Brain microvascular endothelial cell (primary cell): ENCODE measurements around the gene KCNIP4.

Experiments used
- DNase-seq: peaks from one replicate; pipeline ENCODE4 v3.0.0-alpha.2; 2020
- H3K27ac ChIP-seq: fragments of 250-450 bp; sonication (Bioruptor Pico); 2 replicates; pipeline ENCODE4 v1.5.1; 2020; ENCODE audit warnings: mild to moderate bottlenecking, moderate library complexity
- H3K27me3 ChIP-seq: fragments of 250-450 bp; sonication (Bioruptor Pico); replicated peaks from 2 replicates; pipeline ENCODE4 v1.5.1; 2020; ENCODE audit warnings: mild to moderate bottlenecking
- H3K36me3 ChIP-seq: fragments of 250-450 bp; sonication (Bioruptor Pico); replicated peaks from 2 replicates; pipeline ENCODE4 v1.5.1; 2020; ENCODE audit warnings: mild to moderate bottlenecking
- H3K4me3 ChIP-seq: 2 replicates; pipeline ENCODE4 v1.5.1; 2011; ENCODE audit warnings: low read depth, mild to moderate bottlenecking, control low read depth, low read length, moderate library complexity
- in situ Hi-C: cut with HindIII; loops from 2 replicates; pipeline ENCODE4 v1.10.0; 2017; ENCODE audit warnings: low sequenced_read_pairs, low pct_ligation_motif_present
- TF ChIP-seq, protein P1 (sequence below): IDR thresholded peaks from 2 replicates; pipeline ENCODE4 v1.5.1; 2011; ENCODE audit warnings: low read depth, mild to moderate bottlenecking, moderate library complexity, low read length, control low read depth, inconsistent platforms; ENCODE audit errors: missing control alignments

Gene KCNIP4

DNA sequence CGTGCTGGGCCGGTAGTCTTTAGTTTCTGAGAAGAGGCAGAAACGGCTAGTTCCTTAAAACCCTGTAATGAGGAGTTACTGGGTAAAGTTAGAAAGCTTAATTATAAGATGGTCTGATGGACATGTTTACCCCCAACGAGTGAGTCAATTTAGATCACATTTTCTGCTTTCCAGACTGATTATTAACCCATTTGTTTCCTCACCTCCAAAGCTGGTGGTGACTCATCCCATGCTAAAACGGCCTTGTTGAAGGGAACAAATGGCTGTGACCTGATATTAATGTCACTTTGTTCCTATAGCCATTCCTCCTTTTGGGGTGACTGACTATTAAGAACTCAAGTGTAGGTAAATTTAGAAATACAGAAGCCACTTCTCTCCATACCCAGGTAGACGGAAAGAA, 232.0 kb downstream of the KCNIP4 start:
- Histone ChIP-seq H3K27me3 (no peaks in the 10 kb centered on the region), H3K27ac (no peak overlapping the region), H3K4me3 (no peak overlapping the region), H3K36me3 (no peaks in the 10 kb centered on the region)
- TF ChIP-seq, protein P1, sequence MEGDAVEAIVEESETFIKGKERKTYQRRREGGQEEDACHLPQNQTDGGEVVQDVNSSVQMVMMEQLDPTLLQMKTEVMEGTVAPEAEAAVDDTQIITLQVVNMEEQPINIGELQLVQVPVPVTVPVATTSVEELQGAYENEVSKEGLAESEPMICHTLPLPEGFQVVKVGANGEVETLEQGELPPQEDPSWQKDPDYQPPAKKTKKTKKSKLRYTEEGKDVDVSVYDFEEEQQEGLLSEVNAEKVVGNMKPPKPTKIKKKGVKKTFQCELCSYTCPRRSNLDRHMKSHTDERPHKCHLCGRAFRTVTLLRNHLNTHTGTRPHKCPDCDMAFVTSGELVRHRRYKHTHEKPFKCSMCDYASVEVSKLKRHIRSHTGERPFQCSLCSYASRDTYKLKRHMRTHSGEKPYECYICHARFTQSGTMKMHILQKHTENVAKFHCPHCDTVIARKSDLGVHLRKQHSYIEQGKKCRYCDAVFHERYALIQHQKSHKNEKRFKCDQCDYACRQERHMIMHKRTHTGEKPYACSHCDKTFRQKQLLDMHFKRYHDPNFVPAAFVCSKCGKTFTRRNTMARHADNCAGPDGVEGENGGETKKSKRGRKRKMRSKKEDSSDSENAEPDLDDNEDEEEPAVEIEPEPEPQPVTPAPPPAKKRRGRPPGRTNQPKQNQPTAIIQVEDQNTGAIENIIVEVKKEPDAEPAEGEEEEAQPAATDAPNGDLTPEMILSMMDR: no peak
- DNase-seq: no peak
- in situ Hi-C loops: no loop called here

DNA sequence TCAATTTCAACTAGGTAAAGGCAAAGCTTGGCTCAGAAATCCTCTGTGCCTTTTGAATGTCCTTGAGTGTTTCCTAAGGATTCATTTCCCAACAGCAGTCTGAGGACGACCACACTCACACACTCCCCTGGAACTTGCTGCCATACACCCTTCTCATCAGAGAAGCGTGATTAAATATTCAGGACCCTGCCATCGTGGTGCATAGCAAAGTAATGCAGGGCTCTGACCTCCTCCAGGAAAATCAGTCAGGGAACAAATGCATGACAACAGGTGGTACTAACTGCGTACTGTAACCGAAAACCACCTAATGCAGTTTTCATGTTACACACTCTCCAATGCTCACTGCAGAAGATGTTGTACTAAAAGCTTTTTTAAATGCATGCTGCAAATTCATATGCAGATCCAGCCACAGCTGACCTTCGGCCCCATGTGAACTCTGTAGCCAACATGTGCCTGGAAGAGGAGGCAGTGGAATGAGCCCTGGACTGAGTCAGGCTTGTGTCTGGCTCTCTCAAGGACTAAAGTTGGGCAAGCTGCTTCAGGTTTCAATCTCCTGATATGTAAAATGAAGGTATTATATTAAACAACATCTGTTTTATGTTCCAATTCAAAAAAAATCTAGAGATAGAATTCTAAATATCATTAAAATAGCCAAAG, 238.3 kb downstream of the KCNIP4 start:
- DNase-seq: no peak
- in situ Hi-C loops: no loop called here
- TF ChIP-seq, protein P1: no peak
- Histone ChIP-seq H3K36me3 (no peaks in the 10 kb centered on the region), H3K4me3 (no peak overlapping the region), H3K27ac (no peak overlapping the region), H3K27me3 (no peaks in the 10 kb centered on the region)

DNA sequence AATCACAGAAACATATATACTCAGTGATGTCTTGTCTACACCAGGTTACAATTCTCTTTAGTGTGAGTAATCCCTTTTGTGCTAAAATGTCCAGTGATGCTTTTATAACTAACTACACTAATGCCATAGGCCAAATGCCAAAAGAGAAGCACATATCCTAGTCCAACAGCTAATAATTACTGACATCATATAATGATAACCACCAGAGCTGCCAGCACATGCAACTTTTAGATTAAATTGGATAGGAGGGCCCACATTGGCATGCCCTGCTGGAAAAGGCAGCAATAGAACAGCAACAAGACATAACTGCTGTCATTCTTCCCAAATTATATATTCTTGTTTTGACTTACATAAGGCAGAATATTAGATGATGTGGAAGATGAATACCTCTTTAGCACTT, 238.8 kb downstream of the KCNIP4 start:
- in situ Hi-C loops: no loop called here
- TF ChIP-seq, protein P1: no peak
- Histone ChIP-seq H3K27ac (no peak overlapping the region), H3K27me3 (no peaks in the 10 kb centered on the region), H3K36me3 (no peaks in the 10 kb centered on the region), H3K4me3 (no peak overlapping the region)
- DNase-seq: no peak

DNA sequence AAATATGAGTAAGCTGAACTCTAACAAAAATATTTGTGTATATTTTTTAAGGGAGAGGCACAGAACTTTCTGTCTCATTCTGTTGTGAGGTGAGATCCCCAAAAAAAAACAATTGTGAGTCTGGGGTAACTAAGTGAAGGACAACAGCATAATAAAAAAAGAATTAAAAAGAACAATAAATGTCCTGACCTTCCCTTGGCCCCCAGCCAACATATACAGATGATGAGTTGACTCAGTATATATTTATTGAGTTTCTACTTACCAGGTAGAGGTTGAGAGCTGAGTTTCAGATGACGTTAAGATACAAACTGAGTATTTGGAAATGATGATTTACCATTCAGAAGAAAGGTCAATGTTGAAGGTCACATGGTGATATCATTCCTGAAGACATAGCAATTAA, 239.5 kb downstream of the KCNIP4 start:
- no peak for DNase-seq
- in situ Hi-C loops: no loop called here
- TF ChIP-seq, protein P1: no peak

DNA sequence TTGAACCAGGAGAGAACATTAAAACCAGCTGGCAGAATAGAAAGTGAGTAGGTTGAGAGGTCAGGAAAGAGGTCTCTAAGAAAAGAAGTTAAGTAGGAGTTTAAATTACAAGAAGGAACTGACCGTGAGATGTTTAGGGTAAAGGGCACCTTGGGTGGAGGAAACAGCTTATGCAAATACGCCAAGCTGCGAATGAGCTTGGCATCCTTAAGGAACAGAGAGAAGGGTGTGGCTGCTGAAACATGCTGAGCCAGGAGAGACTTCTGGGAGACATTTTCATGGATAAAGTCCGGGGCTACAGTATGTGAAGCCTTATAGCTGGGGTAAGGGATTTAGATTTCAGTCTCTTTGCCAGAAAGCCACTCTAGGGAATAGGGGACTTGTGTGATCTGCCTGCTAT, 249.1 kb downstream of the KCNIP4 start:
- Histone ChIP-seq H3K4me3 (no peak overlapping the region), H3K36me3 (no peaks in the 10 kb centered on the region), H3K27me3 (no peaks in the 10 kb centered on the region), H3K27ac (no peak overlapping the region)
- DNase-seq: no peak
- in situ Hi-C loops: no loop called here
- TF ChIP-seq, protein P1: no peak

More for the DNA sequence above, 239.5 kb downstream of the KCNIP4 start:
- H3K27me3 ChIP-seq: no peaks in the 10 kb centered on the region
- H3K36me3 ChIP-seq: no peaks in the 10 kb centered on the region
- H3K4me3 ChIP-seq: no peak overlapping the region
- no peak overlapping the region for H3K27ac ChIP-seq

DNA sequence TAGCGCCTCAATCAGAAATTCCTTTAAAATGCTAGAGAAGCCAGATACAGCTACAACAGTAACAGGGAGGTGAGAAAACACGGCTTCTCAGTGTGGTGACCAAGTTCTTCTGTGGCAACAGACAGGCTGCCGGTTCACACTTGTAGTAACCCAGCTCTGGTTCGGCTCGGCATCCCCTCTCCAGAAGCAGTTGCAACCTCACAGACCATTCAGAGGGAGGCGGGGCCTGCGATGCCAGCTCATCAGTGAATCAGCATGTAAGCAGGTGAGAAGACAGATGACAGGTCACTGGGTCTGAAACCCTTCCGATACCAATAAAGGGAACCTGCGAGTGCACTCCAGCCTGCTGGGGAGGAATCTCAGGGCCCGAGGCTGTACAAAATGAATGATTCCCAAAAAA, 251.0 kb downstream of the KCNIP4 start:
- Histone ChIP-seq H3K27me3 (no peaks in the 10 kb centered on the region), H3K36me3 (no peaks in the 10 kb centered on the region), H3K27ac (no peak overlapping the region), H3K4me3 (no peak overlapping the region)
- in situ Hi-C loops: no loop called here
- TF ChIP-seq, protein P1: no peak
- DNase-seq: peak; percentile 53
